NCI-H510A (cell line): ENCODE results near the gene MARCHF9.
"Not testable (repeated sequence)": the region's sequence is repeated elsewhere in the genome, so short reads cannot be mapped to it uniquely, and the experiment has no call there.

Source experiments
- DNase-seq: peaks from one replicate; lab custom pipeline; 2025; lab: John Stamatoyannopoulos, UW

The MARCHF9 gene, protein sequence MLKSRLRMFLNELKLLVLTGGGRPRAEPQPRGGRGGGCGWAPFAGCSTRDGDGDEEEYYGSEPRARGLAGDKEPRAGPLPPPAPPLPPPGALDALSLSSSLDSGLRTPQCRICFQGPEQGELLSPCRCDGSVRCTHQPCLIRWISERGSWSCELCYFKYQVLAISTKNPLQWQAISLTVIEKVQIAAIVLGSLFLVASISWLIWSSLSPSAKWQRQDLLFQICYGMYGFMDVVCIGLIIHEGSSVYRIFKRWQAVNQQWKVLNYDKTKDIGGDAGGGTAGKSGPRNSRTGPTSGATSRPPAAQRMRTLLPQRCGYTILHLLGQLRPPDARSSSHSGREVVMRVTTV

DNA sequence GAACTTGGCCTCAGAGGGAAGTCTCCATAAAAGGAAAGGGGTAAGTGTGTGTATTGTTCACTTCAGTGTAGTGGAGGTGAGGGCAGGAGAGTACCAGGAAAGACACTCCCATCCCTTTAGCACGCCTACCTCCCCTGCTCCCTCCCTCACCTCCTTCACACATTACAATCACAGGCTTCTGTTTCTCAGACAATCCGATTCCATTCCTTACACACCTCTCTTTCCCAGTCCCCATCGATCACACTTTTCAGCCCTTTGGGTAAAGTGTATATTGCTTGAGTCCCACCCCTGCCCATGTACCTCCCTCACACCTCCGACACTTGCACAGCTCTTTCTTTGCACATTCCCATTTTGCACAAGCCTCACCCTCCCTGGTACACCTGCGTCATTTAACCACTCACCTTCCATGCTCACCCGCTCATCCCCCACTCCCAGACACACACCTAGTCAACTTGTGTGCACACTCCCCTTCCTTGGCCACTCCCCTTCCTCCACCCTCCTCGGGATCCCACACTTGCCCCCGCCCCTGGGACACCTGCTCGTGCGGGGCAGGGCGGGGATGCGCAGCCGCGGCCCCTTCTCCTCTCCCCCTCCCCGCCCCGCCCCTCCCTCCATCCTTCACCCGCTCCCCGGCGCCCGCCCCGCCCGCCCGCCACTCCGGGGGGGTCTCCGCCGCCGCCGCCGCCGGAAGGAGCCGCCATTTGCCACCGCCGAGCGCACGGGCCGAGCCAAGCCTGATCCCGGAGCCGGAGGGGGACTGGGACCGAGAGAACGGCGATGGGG lies at the start of gene MARCHF9:
TSS of gene MARCHF9 (plus strand) at position 693 of the 783 bp plus-strand sequence. CDS start 426 bp downstream, outside the sequence.
- peak; percentile 98 for DNase-seq

DNA sequence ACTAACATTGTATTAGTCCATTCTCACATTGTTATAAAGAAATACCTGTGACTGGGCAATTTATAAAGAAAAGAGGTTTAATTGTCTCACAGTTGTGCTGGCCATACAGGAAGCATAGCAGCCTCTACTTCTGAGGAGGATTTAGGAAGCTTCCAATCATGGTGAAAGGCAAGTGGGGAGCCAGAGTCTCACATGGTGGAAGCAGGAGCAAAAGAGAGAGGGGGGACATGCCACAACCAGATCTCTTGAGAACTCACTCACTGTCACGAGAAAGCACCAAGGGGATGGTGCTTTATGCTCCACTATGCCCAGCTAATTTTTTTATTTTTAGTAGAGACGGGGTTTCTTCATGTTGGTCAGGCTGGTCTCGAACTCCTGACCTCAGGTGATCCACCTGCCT lies 47.7 kb upstream of the MARCHF9 start:
- DNase-seq: no peak

- no peak for DNase-seq
Measured at GRCh38 chr12:57708296-57708695, 46.6 kb upstream of the MARCHF9 start.

DNA sequence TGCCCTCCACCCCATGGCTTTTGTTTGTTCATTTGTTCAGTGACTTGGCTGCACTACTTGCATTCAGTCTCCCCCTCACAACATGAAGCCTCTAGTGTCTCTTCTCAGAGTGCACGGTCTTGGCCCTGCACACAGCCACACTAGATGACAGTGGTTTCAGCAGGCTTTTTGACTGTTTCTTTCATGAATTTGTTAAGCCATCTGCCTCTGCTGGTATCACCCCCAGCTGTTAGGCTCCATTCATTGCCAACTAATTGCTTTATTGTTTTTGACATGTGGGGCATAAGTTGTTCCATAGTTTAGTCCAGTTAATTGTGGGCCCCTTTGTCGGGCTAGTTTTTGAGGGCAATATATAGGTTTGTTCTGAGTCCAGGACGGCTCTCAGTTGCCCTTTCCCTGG lies 42.2 kb upstream of the MARCHF9 start:
- no peak for DNase-seq

DNA sequence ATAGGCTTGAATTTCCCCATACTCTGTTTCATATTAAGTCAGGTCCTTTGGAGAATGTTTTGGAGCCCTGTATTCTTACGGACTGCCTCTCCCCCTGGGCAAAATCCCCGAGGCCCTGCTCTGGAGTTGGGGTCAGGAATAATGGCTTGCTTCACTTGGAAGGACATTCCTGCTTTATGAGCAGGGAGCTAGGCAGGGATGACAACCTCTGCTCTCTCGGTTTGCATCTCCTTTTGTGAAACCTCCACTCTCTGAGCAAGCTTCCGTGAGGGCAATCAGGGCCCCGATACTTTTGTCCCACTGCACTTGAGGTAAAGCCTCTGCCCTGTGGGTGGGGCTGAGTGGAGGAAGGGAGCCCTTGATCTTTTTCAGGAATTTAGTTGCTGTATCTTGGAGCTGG lies 41.7 kb upstream of the MARCHF9 start:
- DNase-seq: no peak

DNA sequence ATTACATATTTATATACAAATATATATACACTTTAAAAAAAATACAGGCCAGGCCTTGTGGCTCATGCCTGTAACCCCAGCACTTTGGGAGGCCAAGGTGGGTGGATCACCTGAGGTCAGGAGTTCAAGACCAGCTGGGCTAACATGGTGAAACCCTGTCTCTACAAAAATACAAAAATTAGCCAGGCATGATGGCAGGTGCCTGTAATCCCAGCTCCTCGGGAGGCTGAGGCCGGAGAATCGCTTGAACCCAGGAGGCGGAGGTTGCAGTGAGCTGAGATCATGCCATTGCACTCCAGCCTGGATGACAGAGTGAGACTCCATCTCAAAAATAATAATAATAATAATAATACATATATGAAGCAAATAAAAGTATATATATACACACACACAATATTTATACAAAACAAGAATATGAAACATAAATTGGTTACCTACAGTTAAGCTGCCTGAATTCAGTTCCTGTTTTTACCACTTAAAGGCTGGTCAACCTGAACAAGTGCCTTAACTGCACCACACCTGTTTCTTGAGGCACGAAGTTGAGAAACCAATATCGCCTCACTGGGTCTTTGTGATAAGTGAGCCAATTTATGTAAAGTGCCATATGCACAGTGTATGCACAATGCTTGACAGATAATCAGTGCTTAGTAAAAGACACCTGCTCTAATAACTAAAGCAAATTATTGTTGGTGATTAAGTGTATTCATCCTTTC lies 39.7 kb upstream of the MARCHF9 start:
- not testable (repeated sequence) for DNase-seq

DNA sequence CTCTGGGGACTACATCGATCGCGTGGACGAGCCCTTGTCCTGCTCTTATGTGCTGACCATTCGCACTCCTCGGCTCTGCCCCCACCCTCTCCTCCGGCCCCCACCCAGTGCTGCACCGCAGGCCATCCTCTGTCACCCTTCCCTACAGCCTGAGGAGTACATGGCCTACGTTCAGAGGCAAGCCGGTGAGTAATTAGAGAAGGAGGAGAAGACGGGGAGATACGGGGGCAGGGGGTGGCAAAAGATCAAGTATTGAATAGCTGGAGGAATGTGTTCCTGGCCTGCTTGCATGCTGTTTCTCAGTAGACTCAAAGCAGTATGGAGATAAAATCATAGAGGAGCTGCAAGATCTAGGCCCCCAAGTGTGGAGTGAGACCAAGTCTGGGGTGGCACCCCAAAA lies 39.1 kb upstream of the MARCHF9 start:
- no peak for DNase-seq

DNA sequence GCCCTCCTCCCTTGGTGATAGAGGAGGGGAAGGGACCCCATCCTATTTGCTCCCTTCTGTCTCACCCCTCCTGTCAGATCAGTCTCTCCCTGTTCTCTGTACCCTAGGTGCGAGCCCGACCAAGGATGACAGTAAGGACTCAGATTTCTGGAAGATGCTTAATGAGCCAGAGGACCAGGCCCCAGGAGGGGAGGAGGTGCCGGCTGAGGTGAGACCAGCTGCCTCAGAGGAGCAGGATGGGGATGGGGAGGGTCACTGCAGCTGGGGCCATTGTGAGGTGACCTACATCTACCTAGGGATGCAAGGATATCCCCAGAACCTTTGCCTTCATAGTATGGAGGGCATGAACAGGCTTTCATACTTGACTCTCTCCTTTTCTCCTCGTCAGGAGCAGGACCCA lies 38.6 kb upstream of the MARCHF9 start:
- DNase-seq: no peak

DNA sequence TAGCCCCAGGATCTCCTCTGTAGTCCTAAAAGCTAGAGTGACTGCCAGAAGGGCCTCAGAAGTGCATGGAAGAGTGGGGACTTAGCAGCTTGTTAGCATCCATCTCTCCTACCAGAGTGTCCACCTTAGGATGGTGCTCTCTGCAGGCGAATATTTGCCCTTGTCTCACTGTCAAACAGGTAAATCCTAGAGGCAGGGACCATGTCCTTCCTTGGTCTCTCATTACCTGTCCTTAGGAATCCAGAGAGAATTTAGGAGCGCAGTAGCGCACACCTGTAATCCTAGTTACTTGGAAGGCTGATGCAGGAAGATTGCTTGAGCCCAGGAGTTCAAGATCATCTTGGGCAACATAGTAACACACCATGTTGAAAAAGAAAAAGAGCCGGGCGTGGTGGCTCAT lies 37.8 kb upstream of the MARCHF9 start:
- DNase-seq: no peak

GRCh38 chr12:57717846-57718640 lies 36.9 kb upstream of the MARCHF9 start:
- no peak for DNase-seq

DNA sequence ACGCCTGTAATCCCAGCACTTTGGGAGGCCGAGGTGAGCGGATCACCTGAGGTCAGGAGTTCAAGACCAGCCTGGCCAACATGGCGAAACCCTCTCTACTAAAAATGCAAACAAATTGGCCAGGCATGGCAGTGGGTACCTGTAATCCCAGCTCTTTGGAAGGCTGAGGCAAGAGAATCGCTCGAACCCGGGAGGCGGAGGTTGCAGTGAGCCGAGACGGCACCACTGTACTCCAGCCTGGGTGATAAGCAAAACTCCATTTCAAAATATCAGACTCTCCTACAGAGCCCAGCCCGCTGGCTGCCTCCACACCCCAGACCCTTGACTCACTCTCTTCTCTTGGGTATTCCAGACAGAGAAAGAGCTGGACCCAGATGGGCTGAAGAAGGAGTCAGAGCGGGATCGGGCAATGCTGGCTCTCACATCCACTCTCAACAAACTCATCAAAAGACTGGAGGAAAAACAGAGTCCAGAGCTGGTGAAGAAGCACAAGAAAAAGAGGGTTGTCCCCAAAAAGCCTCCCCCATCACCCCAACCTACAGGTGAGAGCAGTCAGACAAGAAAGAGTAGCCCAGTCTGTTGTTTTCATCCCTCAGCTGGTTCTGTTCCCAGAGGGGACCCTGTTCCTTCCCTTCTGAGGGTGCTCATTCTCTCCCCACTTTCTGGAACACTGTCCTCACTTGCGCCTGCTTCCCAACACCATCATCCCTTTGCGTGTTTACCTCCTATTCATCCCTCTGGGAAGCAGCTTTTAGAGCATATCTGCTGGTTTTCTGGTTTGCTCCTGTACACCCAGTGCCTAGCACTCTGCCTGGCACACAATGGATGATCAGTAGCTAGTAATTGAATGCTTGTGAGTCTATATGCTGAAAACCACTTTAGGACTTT lies 36.0 kb upstream of the MARCHF9 start:
- no peak for DNase-seq

GRCh38 chr12:57719777-57720605 lies 34.9 kb upstream of the MARCHF9 start:
- DNase-seq: no peak

GRCh38 chr12:57720606-57721595 lies 34.0 kb upstream of the MARCHF9 start:
- no peak for DNase-seq

- DNase-seq: not testable (repeated sequence)
Measured at GRCh38 chr12:57721846-57722608, 32.9 kb upstream of the MARCHF9 start.

GRCh38 chr12:57722716-57723629 lies 31.9 kb upstream of the MARCHF9 start:
- no peak for DNase-seq

DNA sequence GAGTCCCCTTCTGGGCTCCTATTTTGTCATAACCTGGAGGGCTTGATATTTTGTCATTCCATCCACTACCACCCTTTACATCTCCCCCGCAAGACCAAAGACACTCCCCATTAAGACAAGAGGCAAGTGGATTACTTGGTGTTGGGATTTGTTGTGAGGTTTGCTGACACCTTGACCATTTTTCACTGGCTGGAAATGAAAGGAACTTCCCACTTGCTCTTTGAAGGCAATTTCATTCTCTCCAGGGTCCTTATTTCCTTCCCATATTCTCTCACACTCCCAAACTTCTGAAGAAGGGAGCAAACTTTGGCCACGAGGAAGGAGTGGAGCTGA lies 31.3 kb upstream of the MARCHF9 start:
- DNase-seq: no peak
